ENCODE data around the gene FOXI1.

FOXI1 gene

GRCh38 chr5:170077526-170077925, 28.2 kb upstream of the FOXI1 start:
- Histone ChIP-seq H3K27ac (ENCODE audit: low read depth, low read length) (no peak overlapping the region), H4K12ac (ENCODE audit: low read depth, low read length) (no peak overlapping the region), H2AK5ac (ENCODE audit: low read length) (no peak overlapping the region), H3K9me3 (ENCODE audit: insufficient read depth, low read depth, low read length) (no peaks in the 10 kb centered on the region), H2BK5ac (ENCODE audit: low read depth, low read length, poor library complexity) (no peak overlapping the region), H3K36me3 (ENCODE audit: control insufficient read depth in 1 of 2, insufficient read depth in 2 of 2, low read length in 2 of 2) (no peaks in the 10 kb centered on the region), H3K9ac (ENCODE audit: low read length) (no peak overlapping the region), H3K23ac (ENCODE audit: low read length) (no peak overlapping the region), H4K8ac (ENCODE audit: low read depth, low read length) (no peak overlapping the region), H3K18ac (ENCODE audit: low read length) (no peak overlapping the region), H3K4ac (ENCODE audit: low read depth, low read length) (no peak overlapping the region), H3K4me3 (ENCODE audit: low read depth, low read length) (no peak overlapping the region), H3K79me2 (ENCODE audit: control insufficient read depth, insufficient read depth, low read length, poor library complexity) (no peaks in the 10 kb centered on the region), H4K91ac (ENCODE audit: low read depth, low read length) (no peak overlapping the region), H3K27me3 (ENCODE audit: insufficient read depth, low read length) (no peaks in the 10 kb centered on the region), H3K14ac (ENCODE audit: low read length) (no peak overlapping the region), H2BK120ac (ENCODE audit: insufficient read depth, low read length, poor library complexity) (no peak overlapping the region), H2BK12ac (ENCODE audit: low read length) (no peak overlapping the region), H3K4me1 (ENCODE audit: control insufficient read depth in 1 of 2, insufficient read depth in 2 of 2, low read length in 2 of 2) (no peaks in the 10 kb centered on the region), H3K79me1 (ENCODE audit: low read length) (no peaks in the 10 kb centered on the region), H2AFZ (ENCODE audit: insufficient read depth, low read length, poor library complexity) (no peak overlapping the region), H3K4me2 (ENCODE audit: low read length) (no peak overlapping the region)
- DNase-seq, result no peak
- WGBS (ENCODE audit: extremely low coverage, insufficient coverage, insufficient read length), result no CpG with 5 or more reads among the region's 5 CpGs

GRCh38 chr5:170078458-170078857, 27.2 kb upstream of the FOXI1 start:
- Histone ChIP-seq H3K23ac (ENCODE audit: low read length) (no peak overlapping the region), H4K12ac (ENCODE audit: low read depth, low read length) (no peak overlapping the region), H3K79me2 (ENCODE audit: control insufficient read depth, insufficient read depth, low read length, poor library complexity) (no peaks in the 10 kb centered on the region), H3K79me1 (ENCODE audit: low read length) (no peaks in the 10 kb centered on the region), H3K27ac (ENCODE audit: low read depth, low read length) (no peak overlapping the region), H3K9ac (ENCODE audit: low read length) (no peak overlapping the region), H2BK120ac (ENCODE audit: insufficient read depth, low read length, poor library complexity) (no peak overlapping the region), H3K27me3 (ENCODE audit: insufficient read depth, low read length) (no peaks in the 10 kb centered on the region), H2AFZ (ENCODE audit: insufficient read depth, low read length, poor library complexity) (no peak overlapping the region), H2AK5ac (ENCODE audit: low read length) (no peak overlapping the region), H3K14ac (ENCODE audit: low read length) (no peak overlapping the region), H2BK5ac (ENCODE audit: low read depth, low read length, poor library complexity) (no peak overlapping the region), H3K9me3 (ENCODE audit: insufficient read depth, low read depth, low read length) (no peaks in the 10 kb centered on the region), H3K4me2 (ENCODE audit: low read length) (no peak overlapping the region), H4K91ac (ENCODE audit: low read depth, low read length) (no peak overlapping the region), H4K8ac (ENCODE audit: low read depth, low read length) (no peak overlapping the region), H3K18ac (ENCODE audit: low read length) (no peak overlapping the region), H3K36me3 (ENCODE audit: control insufficient read depth in 1 of 2, insufficient read depth in 2 of 2, low read length in 2 of 2) (no peaks in the 10 kb centered on the region), H3K4me3 (ENCODE audit: low read depth, low read length) (no peak overlapping the region), H3K4ac (ENCODE audit: low read depth, low read length) (no peak overlapping the region), H2BK12ac (ENCODE audit: low read length) (no peak overlapping the region), H3K4me1 (ENCODE audit: control insufficient read depth in 1 of 2, insufficient read depth in 2 of 2, low read length in 2 of 2) (no peaks in the 10 kb centered on the region)
- 100% methylated on average over 1 of the region's 3 CpGs for WGBS (ENCODE audit: extremely low coverage, insufficient coverage, insufficient read length)
- DNase-seq, result no peak

GRCh38 chr5:170078931-170079330, 26.8 kb upstream of the FOXI1 start:
- H2AK5ac ChIP-seq (ENCODE audit: low read length), result no peak overlapping the region
- no peak overlapping the region for H3K4ac ChIP-seq (ENCODE audit: low read depth, low read length)
- no peak overlapping the region for H4K8ac ChIP-seq (ENCODE audit: low read depth, low read length)
- no peak overlapping the region for H3K9ac ChIP-seq (ENCODE audit: low read length)
- H3K9me3 ChIP-seq (ENCODE audit: insufficient read depth, low read depth, low read length), result no peaks in the 10 kb centered on the region
- H2BK12ac ChIP-seq (ENCODE audit: low read length), result no peak overlapping the region
- H3K18ac ChIP-seq (ENCODE audit: low read length), result no peak overlapping the region
- no peak overlapping the region for H4K91ac ChIP-seq (ENCODE audit: low read depth, low read length)
- WGBS (ENCODE audit: extremely low coverage, insufficient coverage, insufficient read length), result no CpG with 5 or more reads among the region's 13 CpGs
- H2BK5ac ChIP-seq (ENCODE audit: low read depth, low read length, poor library complexity), result no peak overlapping the region
- H3K36me3 ChIP-seq (ENCODE audit: control insufficient read depth in 1 of 2, insufficient read depth in 2 of 2, low read length in 2 of 2), result no peaks in the 10 kb centered on the region
- no peak for DNase-seq
- H3K14ac ChIP-seq (ENCODE audit: low read length), result no peak overlapping the region
- no peak overlapping the region for H2AFZ ChIP-seq (ENCODE audit: insufficient read depth, low read length, poor library complexity)
- H3K4me2 ChIP-seq (ENCODE audit: low read length), result no peak overlapping the region
- H3K27ac ChIP-seq (ENCODE audit: low read depth, low read length), result no peak overlapping the region
- no peak overlapping the region for H3K4me3 ChIP-seq (ENCODE audit: low read depth, low read length)
- H4K12ac ChIP-seq (ENCODE audit: low read depth, low read length), result no peak overlapping the region
- no peak overlapping the region for H2BK120ac ChIP-seq (ENCODE audit: insufficient read depth, low read length, poor library complexity)
- H3K79me1 ChIP-seq (ENCODE audit: low read length), result no peaks in the 10 kb centered on the region
- H3K23ac ChIP-seq (ENCODE audit: low read length), result no peak overlapping the region
- H3K27me3 ChIP-seq (ENCODE audit: insufficient read depth, low read length), result no peaks in the 10 kb centered on the region
- H3K4me1 ChIP-seq (ENCODE audit: control insufficient read depth in 1 of 2, insufficient read depth in 2 of 2, low read length in 2 of 2), result no peaks in the 10 kb centered on the region
- H3K79me2 ChIP-seq (ENCODE audit: control insufficient read depth, insufficient read depth, low read length, poor library complexity), result no peaks in the 10 kb centered on the region

- no peak overlapping the region for H2BK12ac ChIP-seq (ENCODE audit: low read length)
- no CpG with 5 or more reads among the region's 1 CpG for WGBS (ENCODE audit: extremely low coverage, insufficient coverage, insufficient read length)
- no peaks in the 10 kb centered on the region for H3K79me1 ChIP-seq (ENCODE audit: low read length)
- no peak overlapping the region for H3K18ac ChIP-seq (ENCODE audit: low read length)
- no peaks in the 10 kb centered on the region for H3K79me2 ChIP-seq (ENCODE audit: control insufficient read depth, insufficient read depth, low read length, poor library complexity)
- no peak overlapping the region for H4K8ac ChIP-seq (ENCODE audit: low read depth, low read length)
- H3K9ac ChIP-seq (ENCODE audit: low read length), result no peak overlapping the region
- no peak overlapping the region for H3K4me2 ChIP-seq (ENCODE audit: low read length)
- no peaks in the 10 kb centered on the region for H3K36me3 ChIP-seq (ENCODE audit: control insufficient read depth in 1 of 2, insufficient read depth in 2 of 2, low read length in 2 of 2)
- no peak overlapping the region for H2BK5ac ChIP-seq (ENCODE audit: low read depth, low read length, poor library complexity)
- H2AK5ac ChIP-seq (ENCODE audit: low read length), result no peak overlapping the region
- H3K4me3 ChIP-seq (ENCODE audit: low read depth, low read length), result no peak overlapping the region
- no peak overlapping the region for H2BK120ac ChIP-seq (ENCODE audit: insufficient read depth, low read length, poor library complexity)
- no peak overlapping the region for H4K91ac ChIP-seq (ENCODE audit: low read depth, low read length)
- H3K14ac ChIP-seq (ENCODE audit: low read length), result no peak overlapping the region
- H3K4me1 ChIP-seq (ENCODE audit: control insufficient read depth in 1 of 2, insufficient read depth in 2 of 2, low read length in 2 of 2), result no peaks in the 10 kb centered on the region
- no peaks in the 10 kb centered on the region for H3K9me3 ChIP-seq (ENCODE audit: insufficient read depth, low read depth, low read length)
- no peaks in the 10 kb centered on the region for H3K27me3 ChIP-seq (ENCODE audit: insufficient read depth, low read length)
- no peak overlapping the region for H4K12ac ChIP-seq (ENCODE audit: low read depth, low read length)
- H2AFZ ChIP-seq (ENCODE audit: insufficient read depth, low read length, poor library complexity), result no peak overlapping the region
- DNase-seq, result no peak
- no peak overlapping the region for H3K27ac ChIP-seq (ENCODE audit: low read depth, low read length)
- H3K23ac ChIP-seq (ENCODE audit: low read length), result no peak overlapping the region
- H3K4ac ChIP-seq (ENCODE audit: low read depth, low read length), result no peak overlapping the region
These were observed 25.5 kb upstream of the FOXI1 start for GRCh38 chr5:170080217-170080616.
